ENCODE measurements around the gene VPS8.

The VPS8 gene

GRCh38 chr3:184783319-184783718 is 28.6 kb upstream of the VPS8 start:
- no peak for DNase-seq

- DNase-seq = no peak
These were observed 27.1 kb upstream of the VPS8 start for GRCh38 chr3:184784731-184785500.

DNA sequence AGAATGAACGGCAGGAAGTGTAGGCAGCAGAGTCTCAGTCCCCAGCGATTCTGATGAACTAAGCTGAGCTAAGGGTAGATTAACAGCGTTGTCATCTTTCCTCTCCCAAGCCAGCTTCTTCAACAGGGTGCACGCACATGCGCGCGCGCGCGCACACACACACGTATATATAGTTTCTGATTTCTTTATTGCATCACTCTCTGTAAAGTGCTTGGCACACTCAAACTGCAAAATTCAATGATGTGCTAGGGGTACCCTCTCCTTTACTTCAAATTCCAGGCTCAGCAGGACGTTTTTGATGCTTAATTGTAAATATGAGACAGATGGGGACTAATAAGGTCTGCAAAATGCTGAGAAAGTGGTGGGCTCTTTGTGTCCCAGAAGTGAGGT is 26.1 kb upstream of the VPS8 start:
- DNase-seq = no peak

DNA sequence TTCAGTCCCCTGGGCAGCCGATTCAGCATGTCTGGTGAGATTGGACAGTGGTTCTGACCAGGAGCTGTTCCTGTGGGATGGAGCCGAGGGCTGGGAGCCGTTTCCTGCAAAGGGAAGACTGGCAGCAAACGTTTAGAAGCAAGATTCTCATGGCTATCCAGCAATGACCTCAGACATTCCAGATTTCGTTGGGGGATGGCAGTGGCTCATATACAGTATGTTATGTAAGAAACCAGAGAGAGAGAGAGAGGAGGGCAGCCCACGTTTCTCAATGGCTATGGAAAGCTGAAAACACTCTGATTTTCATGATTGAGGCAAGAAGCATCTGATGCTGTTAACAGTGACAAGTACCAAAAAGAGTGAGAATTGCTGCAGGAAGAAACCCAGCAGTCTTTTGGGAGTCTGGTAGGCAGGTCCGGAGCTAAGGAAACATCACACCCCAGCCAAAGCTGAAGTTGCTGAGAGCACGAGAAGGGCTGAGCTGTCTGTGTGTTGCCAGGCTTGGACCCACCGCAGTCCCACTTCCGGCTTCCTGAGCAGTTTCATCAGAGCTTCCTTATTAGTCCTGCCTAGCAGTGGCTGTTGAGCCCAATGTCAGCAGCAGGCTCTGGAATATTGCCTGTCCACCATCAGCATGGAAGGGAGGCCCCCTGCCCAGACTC is 25.6 kb upstream of the VPS8 start:
- DNase-seq = no peak

DNA sequence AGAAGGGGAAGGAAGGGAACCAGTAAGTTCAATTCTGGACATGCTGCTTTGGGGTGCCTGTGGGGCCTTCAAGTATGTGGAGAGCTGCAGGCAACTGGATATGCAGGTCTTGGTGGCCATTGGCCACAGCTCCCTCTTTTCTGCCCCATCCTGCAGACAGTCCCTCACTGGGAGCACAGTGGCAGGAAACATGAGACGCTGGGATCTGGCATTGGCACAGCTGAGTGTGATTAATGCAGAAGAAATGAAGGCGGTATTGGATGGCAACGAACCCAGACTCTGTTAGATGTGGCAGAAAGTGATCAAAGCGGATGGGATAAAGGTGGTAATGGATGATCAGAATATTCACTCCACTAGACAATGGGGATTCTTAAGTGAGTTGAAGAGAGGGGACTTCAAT is 23.2 kb upstream of the VPS8 start:
- DNase-seq = no peak

DNA sequence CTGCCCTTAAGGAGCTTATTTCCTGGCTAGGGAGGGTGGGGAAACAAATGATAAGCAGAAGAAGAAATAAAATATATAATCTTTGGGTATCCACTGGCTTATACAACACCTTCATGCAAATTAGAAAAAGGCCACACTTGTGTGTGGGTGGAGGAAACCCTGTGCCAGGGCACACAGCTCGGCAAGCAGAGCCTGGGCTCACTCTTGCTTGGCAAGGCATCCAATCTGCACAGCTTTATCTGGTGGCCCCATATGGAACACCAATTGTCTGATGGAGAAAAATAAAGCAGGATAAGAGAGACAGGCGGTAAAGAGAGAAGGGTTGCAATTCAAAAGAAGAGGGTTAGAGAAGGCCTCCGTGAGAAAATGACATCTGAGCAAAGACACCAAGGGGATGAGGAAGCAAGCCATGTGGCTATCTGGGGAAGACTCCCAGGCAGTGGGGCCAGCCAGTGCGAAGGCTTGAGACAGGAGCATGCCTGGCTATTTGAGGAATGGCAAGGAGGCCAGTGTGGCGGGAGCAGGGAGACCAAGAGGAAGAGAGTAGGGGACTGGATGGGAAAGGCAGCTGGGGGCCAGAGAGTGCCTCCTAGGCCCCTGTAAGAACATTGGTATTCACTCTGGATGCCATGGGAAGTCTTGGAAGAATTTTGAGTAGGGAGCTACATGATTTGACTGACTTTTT is 22.5 kb upstream of the VPS8 start:
- DNase-seq = no peak

GRCh38 chr3:184791171-184791570 is 20.8 kb upstream of the VPS8 start:
- DNase-seq = no peak

DNA sequence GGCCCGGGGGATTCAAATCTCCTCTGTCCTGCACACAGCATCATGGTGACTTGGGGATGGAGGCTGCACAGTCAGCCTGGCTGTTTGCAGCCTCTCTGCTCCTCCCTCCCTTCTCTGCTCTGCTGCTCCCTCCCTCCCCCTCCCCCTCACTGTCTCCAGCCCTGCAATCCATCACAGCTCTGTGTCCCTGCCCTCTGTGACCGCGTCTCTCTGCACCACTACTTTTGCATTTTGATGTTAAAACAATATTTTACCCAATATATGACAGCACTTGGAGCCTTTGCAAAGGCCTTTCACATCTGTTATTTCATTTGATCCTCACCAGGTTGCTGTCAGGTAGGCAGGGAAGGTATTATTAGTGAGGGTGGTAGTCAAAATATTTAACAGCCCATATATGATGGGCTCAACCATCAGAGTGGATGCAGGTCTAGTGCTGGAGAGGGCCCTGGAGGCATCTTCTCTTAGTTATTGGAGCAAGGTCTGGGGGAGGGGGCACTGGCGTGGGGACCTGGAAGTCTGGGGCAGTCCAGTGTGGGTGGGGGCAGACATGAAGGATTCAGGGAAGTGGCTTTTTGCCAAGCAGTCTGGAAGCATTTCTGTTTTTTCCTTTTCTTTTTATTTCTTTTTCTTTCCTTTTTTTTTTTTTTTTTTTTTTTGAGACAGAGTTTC is 16.3 kb upstream of the VPS8 start:
- no peak for DNase-seq

GRCh38 chr3:184796551-184796950 is 15.4 kb upstream of the VPS8 start:
- no peak for DNase-seq

GRCh38 chr3:184796954-184797353 is 15.0 kb upstream of the VPS8 start:
- DNase-seq = no peak

GRCh38 chr3:184798120-184798519 is 13.8 kb upstream of the VPS8 start:
- DNase-seq = no peak

- no peak for DNase-seq
These were observed 11.5 kb upstream of the VPS8 start for GRCh38 chr3:184800349-184800930.

DNA sequence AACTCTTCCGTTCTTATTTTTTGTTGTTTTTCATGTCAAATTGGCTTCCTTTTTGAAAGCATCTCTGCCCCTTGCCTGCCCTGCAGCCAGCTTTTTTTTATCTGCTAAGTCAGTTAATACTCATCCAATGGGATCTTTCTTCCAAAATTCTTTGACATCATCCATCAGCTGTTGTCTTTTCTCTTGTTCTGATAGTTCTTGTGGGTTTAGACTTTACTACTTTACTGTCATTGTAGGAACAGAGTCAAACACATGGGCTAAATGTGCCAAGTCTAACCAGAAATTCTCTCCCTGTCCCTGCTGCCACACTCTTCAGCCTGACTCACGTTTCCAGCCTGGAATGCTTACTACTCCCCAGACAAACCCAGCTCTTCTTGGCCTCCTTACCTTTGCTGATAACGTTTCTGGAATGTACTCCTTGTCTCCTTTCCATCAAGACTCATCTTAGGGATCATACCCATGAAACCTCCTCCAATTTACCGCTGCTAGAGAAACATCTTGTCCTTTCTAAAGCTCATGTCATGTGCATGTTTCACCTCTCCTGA is 10.7 kb upstream of the VPS8 start:
- no peak for DNase-seq

- DNase-seq = no peak
These were observed 9.8 kb upstream of the VPS8 start for GRCh38 chr3:184802150-184802549.

- DNase-seq = no peak
These were observed 7.2 kb upstream of the VPS8 start for GRCh38 chr3:184804801-184805200.

- no peak for DNase-seq
These were observed 6.5 kb upstream of the VPS8 start for GRCh38 chr3:184805351-184806038.

GRCh38 chr3:184806567-184807271 is 5.2 kb upstream of the VPS8 start:
- no peak for DNase-seq

- DNase-seq = no peak
These were observed 4.4 kb upstream of the VPS8 start for GRCh38 chr3:184807549-184807948.

DNA sequence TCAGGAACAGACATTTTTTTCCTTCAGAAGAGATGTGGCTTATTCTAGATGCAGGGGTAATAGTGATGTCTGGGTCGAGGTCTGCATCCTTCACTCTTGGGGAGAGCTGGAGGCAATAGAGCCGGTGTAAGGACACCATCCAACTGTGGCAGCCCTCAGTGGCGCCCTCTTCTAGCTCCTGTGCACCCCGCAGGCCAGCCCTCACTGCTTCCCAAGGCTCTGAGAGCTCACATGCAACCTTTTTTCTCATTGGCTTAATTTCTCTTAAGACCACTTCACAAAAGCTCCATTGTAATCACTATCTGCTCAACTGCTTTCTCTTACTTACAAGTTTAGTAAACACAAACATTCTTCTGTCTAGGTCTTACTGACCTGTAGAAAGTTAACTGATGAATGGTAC is 3.9 kb upstream of the VPS8 start:
- DNase-seq = no peak

GRCh38 chr3:184810146-184810545 is 1.8 kb upstream of the VPS8 start:
- DNase-seq = no peak

GRCh38 chr3:184811034-184811433 is 932 bp upstream of the VPS8 start:
- DNase-seq = no peak

- no peak for DNase-seq
These were observed 335 bp upstream of the VPS8 start for GRCh38 chr3:184811663-184811998.
